Measurements from ENCODE around the gene GPR45. TPM values are rescaled to one million over a fixed set of nuclear protein-coding genes. Genes with fewer than 3 reads are reported as not detected.

The GPR45 gene
- polyA plus RNA-seq, 1 donor from 2014 or later: 4.1 TPM

GRCh38 chr2:105238664-105239240 lies 2.8 kb upstream of the GPR45 start:
- Histone ChIP-seq H2AFZ (ENCODE audit: low read depth, low read length) (no peak overlapping the region), H3K36me3 (ENCODE audit: insufficient read depth, low read length) (peaks cover 13% of the 10 kb centered on the region), H3K79me2 (replicated peaks; ENCODE audit: insufficient read depth, low read length) (no peaks in the 10 kb centered on the region), H3K9me3 (ENCODE audit: low read length) (no peaks in the 10 kb centered on the region), H4K20me1 (ENCODE audit: insufficient read depth) (no peaks in the 10 kb centered on the region), H3K4me3 (ENCODE audit: low read length) (no peak overlapping the region), H3F3A (ENCODE audit: insufficient read depth, low read length, poor library complexity, severe bottlenecking) (no peaks in the 10 kb centered on the region), H3K27me3 (ENCODE audit: insufficient read depth, low read depth, low read length) (no peaks in the 10 kb centered on the region), H3K27ac (ENCODE audit: low read length) (no peak overlapping the region), H3K9ac (ENCODE audit: low read length) (no peak overlapping the region), H3K9me2 (ENCODE audit: insufficient read depth, low read length) (no peaks in the 10 kb centered on the region), H3K4me2 (ENCODE audit: low read length) (no peak overlapping the region)
- TF ChIP-seq TAF1 (IDR thresholded peaks at IDR 0.05; ENCODE audit: low read depth): no peak
- TF ChIP-seq, protein P1, sequence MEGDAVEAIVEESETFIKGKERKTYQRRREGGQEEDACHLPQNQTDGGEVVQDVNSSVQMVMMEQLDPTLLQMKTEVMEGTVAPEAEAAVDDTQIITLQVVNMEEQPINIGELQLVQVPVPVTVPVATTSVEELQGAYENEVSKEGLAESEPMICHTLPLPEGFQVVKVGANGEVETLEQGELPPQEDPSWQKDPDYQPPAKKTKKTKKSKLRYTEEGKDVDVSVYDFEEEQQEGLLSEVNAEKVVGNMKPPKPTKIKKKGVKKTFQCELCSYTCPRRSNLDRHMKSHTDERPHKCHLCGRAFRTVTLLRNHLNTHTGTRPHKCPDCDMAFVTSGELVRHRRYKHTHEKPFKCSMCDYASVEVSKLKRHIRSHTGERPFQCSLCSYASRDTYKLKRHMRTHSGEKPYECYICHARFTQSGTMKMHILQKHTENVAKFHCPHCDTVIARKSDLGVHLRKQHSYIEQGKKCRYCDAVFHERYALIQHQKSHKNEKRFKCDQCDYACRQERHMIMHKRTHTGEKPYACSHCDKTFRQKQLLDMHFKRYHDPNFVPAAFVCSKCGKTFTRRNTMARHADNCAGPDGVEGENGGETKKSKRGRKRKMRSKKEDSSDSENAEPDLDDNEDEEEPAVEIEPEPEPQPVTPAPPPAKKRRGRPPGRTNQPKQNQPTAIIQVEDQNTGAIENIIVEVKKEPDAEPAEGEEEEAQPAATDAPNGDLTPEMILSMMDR (IDR thresholded peaks at IDR 0.05; ENCODE audit: poor library complexity, severe bottlenecking): no peak
- TF ChIP-seq SMC3 (conservative IDR thresholded peaks at IDR 0.05; ENCODE audit: poor library complexity): no peak
- TF ChIP-seq EP300 (conservative IDR thresholded peaks at IDR 0.05; ENCODE audit: poor library complexity, severe bottlenecking): no peak
- no peak for TF ChIP-seq RAD21 (conservative IDR thresholded peaks at IDR 0.05)
- TF ChIP-seq, protein P2, sequence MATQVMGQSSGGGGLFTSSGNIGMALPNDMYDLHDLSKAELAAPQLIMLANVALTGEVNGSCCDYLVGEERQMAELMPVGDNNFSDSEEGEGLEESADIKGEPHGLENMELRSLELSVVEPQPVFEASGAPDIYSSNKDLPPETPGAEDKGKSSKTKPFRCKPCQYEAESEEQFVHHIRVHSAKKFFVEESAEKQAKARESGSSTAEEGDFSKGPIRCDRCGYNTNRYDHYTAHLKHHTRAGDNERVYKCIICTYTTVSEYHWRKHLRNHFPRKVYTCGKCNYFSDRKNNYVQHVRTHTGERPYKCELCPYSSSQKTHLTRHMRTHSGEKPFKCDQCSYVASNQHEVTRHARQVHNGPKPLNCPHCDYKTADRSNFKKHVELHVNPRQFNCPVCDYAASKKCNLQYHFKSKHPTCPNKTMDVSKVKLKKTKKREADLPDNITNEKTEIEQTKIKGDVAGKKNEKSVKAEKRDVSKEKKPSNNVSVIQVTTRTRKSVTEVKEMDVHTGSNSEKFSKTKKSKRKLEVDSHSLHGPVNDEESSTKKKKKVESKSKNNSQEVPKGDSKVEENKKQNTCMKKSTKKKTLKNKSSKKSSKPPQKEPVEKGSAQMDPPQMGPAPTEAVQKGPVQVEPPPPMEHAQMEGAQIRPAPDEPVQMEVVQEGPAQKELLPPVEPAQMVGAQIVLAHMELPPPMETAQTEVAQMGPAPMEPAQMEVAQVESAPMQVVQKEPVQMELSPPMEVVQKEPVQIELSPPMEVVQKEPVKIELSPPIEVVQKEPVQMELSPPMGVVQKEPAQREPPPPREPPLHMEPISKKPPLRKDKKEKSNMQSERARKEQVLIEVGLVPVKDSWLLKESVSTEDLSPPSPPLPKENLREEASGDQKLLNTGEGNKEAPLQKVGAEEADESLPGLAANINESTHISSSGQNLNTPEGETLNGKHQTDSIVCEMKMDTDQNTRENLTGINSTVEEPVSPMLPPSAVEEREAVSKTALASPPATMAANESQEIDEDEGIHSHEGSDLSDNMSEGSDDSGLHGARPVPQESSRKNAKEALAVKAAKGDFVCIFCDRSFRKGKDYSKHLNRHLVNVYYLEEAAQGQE (IDR thresholded peaks at IDR 0.05; ENCODE audit: borderline replicate concordance): no peak
- no peak for TF ChIP-seq POLR2AphosphoS5 (IDR thresholded peaks at IDR 0.05)
- TF ChIP-seq EZH2 (IDR thresholded peaks at IDR 0.05; ENCODE audit: borderline replicate concordance, insufficient read depth, low read length, poor library complexity, severe bottlenecking): no peak
- no peak for TF ChIP-seq MXI1 (conservative IDR thresholded peaks at IDR 0.05; ENCODE audit: poor library complexity, severe bottlenecking)

GRCh38 chr2:105239924-105240323 lies 1.6 kb upstream of the GPR45 start:
- H2AFZ ChIP-seq (ENCODE audit: low read depth, low read length): no peak overlapping the region
- no peak overlapping the region for H3K4me2 ChIP-seq (ENCODE audit: low read length)

More at GRCh38 chr2:105239924-105240323, 1.6 kb upstream of the GPR45 start:
- H3K79me2 ChIP-seq (replicated peaks; ENCODE audit: insufficient read depth, low read length): no peaks in the 10 kb centered on the region
- peaks cover 13% of the 10 kb centered on the region for H3K36me3 ChIP-seq (ENCODE audit: insufficient read depth, low read length)
- H4K20me1 ChIP-seq (ENCODE audit: insufficient read depth): no peaks in the 10 kb centered on the region
- no peaks in the 10 kb centered on the region for H3K9me2 ChIP-seq (ENCODE audit: insufficient read depth, low read length)
- H3K27ac ChIP-seq (ENCODE audit: low read length): no peak overlapping the region
- H3K9ac ChIP-seq (ENCODE audit: low read length): no peak overlapping the region
- H3K4me3 ChIP-seq (ENCODE audit: low read length): no peak overlapping the region
- no peaks in the 10 kb centered on the region for H3F3A ChIP-seq (ENCODE audit: insufficient read depth, low read length, poor library complexity, severe bottlenecking)
- H3K9me3 ChIP-seq (ENCODE audit: low read length): no peaks in the 10 kb centered on the region
- no peaks in the 10 kb centered on the region for H3K27me3 ChIP-seq (ENCODE audit: insufficient read depth, low read depth, low read length)
- TF ChIP-seq, protein P2 (IDR thresholded peaks at IDR 0.05; ENCODE audit: borderline replicate concordance): no peak
- TF ChIP-seq SMC3 (conservative IDR thresholded peaks at IDR 0.05; ENCODE audit: poor library complexity) (no peak), EZH2 (IDR thresholded peaks at IDR 0.05; ENCODE audit: borderline replicate concordance, insufficient read depth, low read length, poor library complexity, severe bottlenecking) (no peak), POLR2AphosphoS5 (IDR thresholded peaks at IDR 0.05) (no peak), TAF1 (IDR thresholded peaks at IDR 0.05; ENCODE audit: low read depth) (no peak), EP300 (conservative IDR thresholded peaks at IDR 0.05; ENCODE audit: poor library complexity, severe bottlenecking) (no peak), RAD21 (conservative IDR thresholded peaks at IDR 0.05) (no peak), MXI1 (conservative IDR thresholded peaks at IDR 0.05; ENCODE audit: poor library complexity, severe bottlenecking) (no peak)
- TF ChIP-seq, protein P1 (IDR thresholded peaks at IDR 0.05; ENCODE audit: poor library complexity, severe bottlenecking): no peak
